H1 (cell line): Measurements from ENCODE around the gene PCGF3. TPM values are rescaled to one million over a fixed set of nuclear protein-coding genes. Genes with fewer than 3 reads are reported as not detected.

Source experiments
- CTCF ChIA-PET: fragments of 300-600 bp; sonication (Branson Sonifier 250); formaldehyde crosslinking; loops from one replicate; lab custom pipeline; 2021; ENCODE audit not compliant: partially characterized antibody; lab: Charles Lee
- POLR2A ChIA-PET: fragments of 300-600 bp; sonication (Branson Sonifier 250); formaldehyde crosslinking; loops from one replicate; lab custom pipeline; 2021; ENCODE audit warnings: inconsistent platforms; ENCODE audit not compliant: partially characterized antibody; lab: Charles Lee
- DNase-seq, 2 experiments: peaks; one replicate each; pipeline versions ENCODE4 v3.0.0 to v3.0.0-alpha.2; 2010 to 2022; ENCODE audit warnings: low spot score in 2 of 2, low read depth in 1 of 2, mixed read lengths in 1 of 2
- FAIRE-seq: peaks from 2 replicates; lab custom pipeline; 2011; peaks lifted over from hg19 to GRCh38; lab: Jason Lieb, UNC
- H2AFZ ChIP-seq: 2 replicates; pipeline ENCODE4 v1.8.1; 2012; ENCODE audit warnings: low read length, inconsistent platforms
- H2AK5ac ChIP-seq: 2 replicates; pipeline ENCODE4 v1.6.1; 2013; ENCODE audit warnings: low read depth, low read length
- H2BK120ac ChIP-seq: replicated peaks from 2 replicates; pipeline ENCODE3; 2013; ENCODE audit warnings: low read depth, low read length, inconsistent platforms
- H2BK12ac ChIP-seq: 2 replicates; pipeline ENCODE4 v1.6.1; 2013; ENCODE audit warnings: low read depth, low read length
- H2BK15ac ChIP-seq: 2 replicates; pipeline ENCODE4 v1.6.1; 2013; ENCODE audit warnings: low read length
- H2BK20ac ChIP-seq: 2 replicates; pipeline ENCODE4 v1.6.1; 2013; ENCODE audit warnings: low read length
- H2BK5ac ChIP-seq: 2 replicates; pipeline ENCODE4 v1.6.1; 2013; ENCODE audit warnings: low read depth, low read length
- H3K14ac ChIP-seq: 2 replicates; pipeline ENCODE4 v1.6.1; 2013; ENCODE audit warnings: inconsistent platforms; ENCODE audit not compliant: insufficient read length
- H3K18ac ChIP-seq: 2 replicates; pipeline ENCODE4 v1.6.1; 2013; ENCODE audit warnings: low read length; ENCODE audit errors: extremely low read depth
- H3K23ac ChIP-seq: 2 replicates; pipeline ENCODE4 v1.6.1; 2013; ENCODE audit warnings: inconsistent platforms; ENCODE audit not compliant: insufficient read length
- H3K23me2 ChIP-seq: 2 replicates; pipeline ENCODE4 v1.6.1; 2013; ENCODE audit warnings: low read depth, low read length
- H3K27ac ChIP-seq: 2 replicates; pipeline ENCODE4 v1.6.1; 2011; ENCODE audit warnings: low read depth, low read length, inconsistent platforms
- H3K27me3 ChIP-seq, 4 experiments: replicated peaks in 1 of 4; 1 replicate in 1 of 4; 2 replicates in 3 of 4; pipeline versions ENCODE4 v1.6.1 to v1.8.1; 2011 to 2013; ENCODE audit warnings: low read length in 3 of 4, mild to moderate bottlenecking in 3 of 4, inconsistent platforms in 2 of 4, mixed read lengths in 2 of 4, moderate library complexity in 1 of 4; ENCODE audit not compliant: control insufficient read depth in 3 of 4, insufficient read depth in 3 of 4; ENCODE audit errors: extremely low read depth in 1 of 4
- H3K36me3 ChIP-seq, 4 experiments: 2 replicates each; pipeline versions ENCODE4 v1.6.1 to v1.8.1; 2011 to 2013; ENCODE audit warnings: mild to moderate bottlenecking in 4 of 4, low read length in 3 of 4, moderate library complexity in 2 of 4, control low read depth in 1 of 4, inconsistent platforms in 1 of 4; ENCODE audit not compliant: insufficient read depth in 4 of 4, control insufficient read depth in 2 of 4
- H3K4ac ChIP-seq: replicated peaks from 2 replicates; pipeline ENCODE3; 2013; ENCODE audit warnings: low read length, low read depth, mixed read lengths, inconsistent platforms; ENCODE audit not compliant: insufficient read length
- H3K4me1 ChIP-seq, 4 experiments: replicated peaks in 1 of 4; 1 replicate in 1 of 4; 2 replicates in 3 of 4; pipeline versions ENCODE4 v1.6.1 to v1.8.1; 2011 to 2013; ENCODE audit warnings: low read length in 3 of 4, inconsistent platforms in 2 of 4, mixed read lengths in 1 of 4; ENCODE audit not compliant: insufficient read depth in 4 of 4, control insufficient read depth in 3 of 4
- H3K4me2 ChIP-seq, 2 experiments: 2 replicates each; pipeline versions ENCODE4 v1.6.1 to v1.8.1; 2011 to 2013; ENCODE audit warnings: low read depth in 2 of 2, low read length in 2 of 2, control low read depth in 1 of 2, inconsistent platforms in 1 of 2, mild to moderate bottlenecking in 1 of 2; ENCODE audit not compliant: insufficient read depth in 1 of 2
- H3K4me3 ChIP-seq, 4 experiments: fragments of 200-600, 300-600 bp in 1 of 4; sonication (generic), shearing (Covaris generic), sonication (Bioruptor Twin) in 1 of 4; 2 replicates each; pipeline versions ENCODE4 v1.5.1 to v1.8.1; 2011 to 2016; ENCODE audit warnings: low read length in 4 of 4, low read depth in 3 of 4, control low read depth in 2 of 4, inconsistent platforms in 2 of 4, mild to moderate bottlenecking in 2 of 4, mixed read lengths in 1 of 4, moderate library complexity in 1 of 4; ENCODE audit not compliant: insufficient read depth in 2 of 4; ENCODE audit errors: extremely low read depth in 1 of 4
- H3K56ac ChIP-seq: replicated peaks from 2 replicates; pipeline ENCODE3; 2013; ENCODE audit warnings: low read depth, mild to moderate bottlenecking, mixed read lengths, low read length, inconsistent platforms; ENCODE audit not compliant: insufficient read length
- H3K79me1 ChIP-seq: 2 replicates; pipeline ENCODE4 v1.6.1; 2013; ENCODE audit warnings: low read depth, low read length, control low read depth
- H3K79me2 ChIP-seq, 2 experiments: 2 replicates each; pipeline versions ENCODE4 v1.6.1 to v1.8.1; 2012 to 2013; ENCODE audit warnings: low read length in 2 of 2, mild to moderate bottlenecking in 2 of 2, inconsistent platforms in 1 of 2; ENCODE audit not compliant: insufficient read depth in 2 of 2, control insufficient read depth in 1 of 2
- H3K9ac ChIP-seq, 4 experiments: replicated peaks in 1 of 4; 1 replicate in 1 of 4; 2 replicates in 3 of 4; pipeline versions ENCODE4 v1.6.1 to v1.8.1; 2011 to 2013; ENCODE audit warnings: low read depth in 3 of 4, low read length in 3 of 4, control low read depth in 2 of 4, mild to moderate bottlenecking in 2 of 4, moderate library complexity in 2 of 4, inconsistent platforms in 1 of 4; ENCODE audit errors: extremely low read depth in 1 of 4
- H3K9me3 ChIP-seq, 2 experiments: 2 replicates each; pipeline versions ENCODE4 v1.6.1 to v1.8.1; 2012 to 2013; ENCODE audit warnings: mild to moderate bottlenecking in 2 of 2, moderate library complexity in 2 of 2, control low read depth in 1 of 2, inconsistent platforms in 1 of 2, low read depth in 1 of 2, low read length in 1 of 2, mixed read lengths in 1 of 2; ENCODE audit not compliant: insufficient read depth in 2 of 2
- H4K20me1 ChIP-seq, 2 experiments: replicated peaks in 1 of 2; 2 replicates each; pipeline versions ENCODE3 to v1.8.1; 2011 to 2013; ENCODE audit warnings: inconsistent platforms in 2 of 2, low read length in 2 of 2, mild to moderate bottlenecking in 1 of 2; ENCODE audit not compliant: insufficient read depth in 2 of 2, control insufficient read depth in 1 of 2
- H4K5ac ChIP-seq: 2 replicates; pipeline ENCODE4 v1.6.1; 2013; ENCODE audit warnings: low read length, low read depth, mixed read lengths, inconsistent platforms; ENCODE audit not compliant: insufficient read length
- H4K8ac ChIP-seq: 2 replicates; pipeline ENCODE4 v1.8.0; 2013; ENCODE audit warnings: mild to moderate bottlenecking, moderate library complexity, low read length, inconsistent platforms; ENCODE audit not compliant: insufficient read depth; ENCODE audit errors: extremely low read depth
- H4K91ac ChIP-seq: replicated peaks from 2 replicates; pipeline ENCODE3; 2013; ENCODE audit warnings: low read length, mixed read lengths, inconsistent platforms; ENCODE audit not compliant: insufficient read length
- HDAC2 ChIP-seq, 2 experiments: fragments of 300-600 bp in 1 of 2; sonication (generic) in 1 of 2; IDR thresholded peaks; 2 replicates each; pipeline ENCODE4 v1.6.1; 2011 to 2012; ENCODE audit warnings: low read depth in 2 of 2, low read length in 2 of 2, mild to moderate bottlenecking in 2 of 2, moderate library complexity in 2 of 2, borderline replicate concordance in 1 of 2, inconsistent platforms in 1 of 2
- WGBS, 2 experiments: shearing (Covaris generic) in 1 of 2; methylation state at CpG; one replicate each; pipeline versions ENCODE4 v1.1.6 to v1.1.7; 2013 to 2015; ENCODE audit warnings: low lambda C conversion rate in 2 of 2, mixed read lengths in 2 of 2, inconsistent platforms in 1 of 2, low coverage in 1 of 2, missing lambda C conversion rate in 1 of 2; ENCODE audit not compliant: insufficient replicate concordance in 2 of 2, insufficient coverage in 1 of 2, insufficient read length in 1 of 2; ENCODE audit errors: extremely low coverage in 1 of 2, missing lambda C conversion rate in 1 of 2; 5-methylcytosine and 5-hydroxymethylcytosine counted together
- polyA plus RNA-seq, 7 experiments: library from polyadenylated mRNA; depleted of rRNA in 3 of 7; stranded (reverse) in 5 of 7; unstranded in 2 of 7; fragments of >200 nt in 5 of 7; fragments of 200-250 nt in 2 of 7; gene quantifications; 1 replicate in 5 of 7; 2 replicates in 1 of 7; 4 replicates in 1 of 7; pipeline versions ENCODE4 v1.2.1 to v1.2.3, GENCODE V29; 2011 to 2013; ENCODE audit warnings: missing spikeins in 2 of 7, mixed read lengths in 2 of 7
- total RNA-seq: library from RNA; stranded (reverse); fragmentation: NEBNext Ultra II Directional; extraction: Animal tissue kit (Norgen Biotek cat#: 25700); gene quantifications from 2 replicates; pipeline ENCODE4 v1.2.1, GENCODE V29; 2021

The PCGF3 gene
- total and polyA plus RNA-seq, 2 of the 8 experiments (the other 6 are each of a cell fraction or from before 2014, with no cell fraction given), result 52.7 to 52.9 TPM

GRCh38 chr4:729336-730315 is 24.0 kb downstream of the PCGF3 start:
- no peak overlapping the region for H3K4ac ChIP-seq
- no peak overlapping the region for H2BK12ac ChIP-seq
- ChIA-PET CTCF (interaction anchor here (1.3 kb wide), 1 partner anchor 10 kb away, joined by 4 read pairs; no protein-coding TSS in a partner anchor), POLR2A (interaction anchor here (1.2 to 1.3 kb wide), 2 partner anchors 8 to 18 kb away, joined by 3 to 4 read pairs; no protein-coding TSS in a partner anchor)
- peaks cover 10% of the 10 kb centered on the region for H3K79me1 ChIP-seq
- FAIRE-seq, result no peak
- H3K36me3 ChIP-seq, result peaks cover 17 to 28% (median 22%) of the 10 kb centered on the region in 4 experiments
- H3K4me3 ChIP-seq, result no peak overlapping the region
- H3K23ac ChIP-seq, result no peak overlapping the region
- no peak overlapping the region for H3K56ac ChIP-seq
- H2BK5ac ChIP-seq, result no peak overlapping the region
- no peak overlapping the region; a peak in 1 of 7 replicates for H3K9ac ChIP-seq
- peaks cover 3 to 35% of the 10 kb centered on the region in 2 experiments; a peak in 3 of 4 replicates for H3K79me2 ChIP-seq
- H2AK5ac ChIP-seq, result no peak overlapping the region
- no peak overlapping the region for H3K4me2 ChIP-seq
- WGBS, 2 experiments, result 96% methylated on average over 18 of the region's 20 CpGs; no CpG with 5 or more reads in 1 of the 2 experiments
- H3K4me1 ChIP-seq, result no peaks in the 10 kb centered on the region
- no peak overlapping the region for H2BK120ac ChIP-seq
- H3K23me2 ChIP-seq, result no peaks in the 10 kb centered on the region
- H2AFZ ChIP-seq, result no peak overlapping the region
- H3K27me3 ChIP-seq, result no peaks in the 10 kb centered on the region
- TF ChIP-seq HDAC2 (IDR thresholded peaks at IDR 0.05; ENCODE audit: borderline replicate concordance in 1 of 2, low read depth in 2 of 2, low read length in 2 of 2), result no peak
- H3K27ac ChIP-seq, result no peak overlapping the region
- DNase-seq, result no peak
- no peak overlapping the region for H2BK20ac ChIP-seq
- no peak overlapping the region for H2BK15ac ChIP-seq
- no peak overlapping the region for H3K14ac ChIP-seq
- peaks cover 0 to 5% of the 10 kb centered on the region in 2 experiments; a peak in 1 of 4 replicates for H3K9me3 ChIP-seq
- H4K8ac ChIP-seq, result no peak overlapping the region
- H4K91ac ChIP-seq, result no peak overlapping the region
- H3K18ac ChIP-seq, result no peak overlapping the region
- H4K5ac ChIP-seq, result no peak overlapping the region
- H4K20me1 ChIP-seq, result peaks cover 25 to 27% of the 10 kb centered on the region in 2 experiments
